OCI-LY1 (cell line): ENCODE results near the gene EIF2B4.
"Not testable (repeated sequence)": the region's sequence is repeated elsewhere in the genome, so short reads cannot be mapped to it uniquely, and the experiment has no call there.

ENCODE experiments used
- H2AFZ ChIP-seq: fragments of 200-600 bp; sonication (generic), shearing (Covaris generic); 2 replicates; pipeline ENCODE4 v1.6.0; 2014; ENCODE audit warnings: antibody characterized with exemption, mild to moderate bottlenecking, low read length
- H3F3A ChIP-seq: fragments of 200-600 bp; sonication (generic), shearing (Covaris generic); 2 replicates; pipeline ENCODE4 v1.6.0; 2014; ENCODE audit warnings: mild to moderate bottlenecking, antibody characterized with exemption, low read length, moderate library complexity; ENCODE audit not compliant: insufficient read depth
- H3K27ac ChIP-seq: fragments of 200-600 bp; sonication (generic); 2 replicates; pipeline ENCODE4 v1.5.1; 2014; ENCODE audit warnings: low read length, mixed run types, mild to moderate bottlenecking, low read depth; ENCODE audit not compliant: poor library complexity, severe bottlenecking
- H3K27me3 ChIP-seq: fragments of 200-600 bp; sonication (generic); 2 replicates; pipeline ENCODE4 v1.6.0; 2014; ENCODE audit warnings: antibody characterized with exemption, mild to moderate bottlenecking, low read length, moderate library complexity; ENCODE audit not compliant: insufficient read depth
- H3K36me3 ChIP-seq: fragments of 200-600 bp; sonication (generic); 2 replicates; pipeline ENCODE4 v1.6.1; 2014; ENCODE audit warnings: mild to moderate bottlenecking, antibody characterized with exemption, low read length, moderate library complexity, mixed read lengths; ENCODE audit not compliant: insufficient read depth
- H3K4me1 ChIP-seq: fragments of 200-600 bp; sonication (generic); 2 replicates; pipeline ENCODE4 v1.5.1; 2014; ENCODE audit warnings: mild to moderate bottlenecking, low read length, moderate library complexity; ENCODE audit not compliant: insufficient read depth, severe bottlenecking
- H3K4me2 ChIP-seq: fragments of 200-600 bp; sonication (generic), shearing (Covaris generic); 2 replicates; pipeline ENCODE4 v1.6.1; 2014; ENCODE audit warnings: low read length
- H3K4me3 ChIP-seq: fragments of 200-600 bp; sonication (generic); 2 replicates; pipeline ENCODE4 v1.5.1; 2014; ENCODE audit warnings: low read length, low read depth, mild to moderate bottlenecking, mixed read lengths; ENCODE audit not compliant: poor library complexity, severe bottlenecking
- H3K79me2 ChIP-seq: fragments of 200-600 bp; shearing (Covaris generic); 2 replicates; pipeline ENCODE4 v1.6.1; 2016; ENCODE audit warnings: mixed run types, low read length, mixed read lengths; ENCODE audit not compliant: insufficient read depth
- H3K9ac ChIP-seq: fragments of 200-600 bp; sonication (generic), shearing (Covaris generic); 2 replicates; pipeline ENCODE4 v1.6.1; 2014; ENCODE audit warnings: mild to moderate bottlenecking, low read length, mixed read lengths
- H3K9me2 ChIP-seq: fragments of 200-600 bp; sonication (generic), shearing (Covaris generic); 2 replicates; pipeline ENCODE4 v1.6.1; 2014; ENCODE audit warnings: low read depth, mild to moderate bottlenecking, low read length, mixed read lengths
- H3K9me3 ChIP-seq: fragments of 200-600 bp; shearing (Covaris generic); 2 replicates; pipeline ENCODE4 v1.6.1; 2014; ENCODE audit warnings: low read length, mixed read lengths
- H4K20me1 ChIP-seq: fragments of 200-600 bp; sonication (generic), shearing (Covaris generic); 2 replicates; pipeline ENCODE4 v1.6.0; 2016; ENCODE audit warnings: mild to moderate bottlenecking, low read length; ENCODE audit not compliant: insufficient read depth
- EZH2 ChIP-seq: fragments of 200-600 bp; sonication (generic), shearing (Covaris generic); IDR thresholded peaks from 2 replicates; pipeline ENCODE4 v1.8.0; 2017; ENCODE audit warnings: borderline replicate concordance, mixed run types, mild to moderate bottlenecking, antibody characterized with exemption, low read length, moderate library complexity, mixed read lengths
- TF ChIP-seq, protein P1 (sequence below): fragments of 200-600 bp; sonication (generic), shearing (Covaris generic); IDR thresholded peaks from 2 replicates; pipeline ENCODE4 v1.5.1; 2017; ENCODE audit warnings: mild to moderate bottlenecking, antibody characterized with exemption, low read length, moderate library complexity, mixed read lengths

EIF2B4 gene

DNA sequence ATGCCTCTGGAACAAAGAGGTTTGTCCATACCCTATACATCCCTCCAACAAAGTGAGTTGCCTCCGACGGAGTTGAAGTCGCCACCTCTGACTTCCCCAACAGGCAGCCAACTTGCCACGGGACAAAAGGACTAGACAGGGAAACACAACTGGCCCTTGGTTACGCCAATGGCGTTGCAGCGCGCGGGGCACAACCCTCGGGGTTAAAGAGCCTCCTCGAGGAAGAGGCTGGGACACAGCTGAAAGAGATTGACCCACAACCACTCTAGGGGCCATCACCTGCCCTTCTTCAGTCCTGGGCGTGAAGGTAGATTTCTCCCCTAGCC, 14.1 kb downstream of the EIF2B4 start:
- Histone ChIP-seq H3K4me3 (peak overlapping the region; percentile 81), H3K9me3 (no peaks in the 10 kb centered on the region), H3K4me1 (peaks cover 46% of the 10 kb centered on the region), H3K4me2 (peak overlapping the region; percentile 76), H3K9ac (peak overlapping the region; percentile 89), H2AFZ (no peak overlapping the region), H3K9me2 (no peaks in the 10 kb centered on the region), H3K36me3 (peaks cover 7% of the 10 kb centered on the region; the same call in 1 of the 2 replicates), H3K27me3 (no peaks in the 10 kb centered on the region), H3K27ac (peak overlapping the region; percentile 75), H3F3A (no peaks in the 10 kb centered on the region), H3K79me2 (peaks cover 62% of the 10 kb centered on the region), H4K20me1 (no peaks in the 10 kb centered on the region)
- TF ChIP-seq, protein P1, sequence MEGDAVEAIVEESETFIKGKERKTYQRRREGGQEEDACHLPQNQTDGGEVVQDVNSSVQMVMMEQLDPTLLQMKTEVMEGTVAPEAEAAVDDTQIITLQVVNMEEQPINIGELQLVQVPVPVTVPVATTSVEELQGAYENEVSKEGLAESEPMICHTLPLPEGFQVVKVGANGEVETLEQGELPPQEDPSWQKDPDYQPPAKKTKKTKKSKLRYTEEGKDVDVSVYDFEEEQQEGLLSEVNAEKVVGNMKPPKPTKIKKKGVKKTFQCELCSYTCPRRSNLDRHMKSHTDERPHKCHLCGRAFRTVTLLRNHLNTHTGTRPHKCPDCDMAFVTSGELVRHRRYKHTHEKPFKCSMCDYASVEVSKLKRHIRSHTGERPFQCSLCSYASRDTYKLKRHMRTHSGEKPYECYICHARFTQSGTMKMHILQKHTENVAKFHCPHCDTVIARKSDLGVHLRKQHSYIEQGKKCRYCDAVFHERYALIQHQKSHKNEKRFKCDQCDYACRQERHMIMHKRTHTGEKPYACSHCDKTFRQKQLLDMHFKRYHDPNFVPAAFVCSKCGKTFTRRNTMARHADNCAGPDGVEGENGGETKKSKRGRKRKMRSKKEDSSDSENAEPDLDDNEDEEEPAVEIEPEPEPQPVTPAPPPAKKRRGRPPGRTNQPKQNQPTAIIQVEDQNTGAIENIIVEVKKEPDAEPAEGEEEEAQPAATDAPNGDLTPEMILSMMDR: no peak
- no peak for TF ChIP-seq EZH2

DNA sequence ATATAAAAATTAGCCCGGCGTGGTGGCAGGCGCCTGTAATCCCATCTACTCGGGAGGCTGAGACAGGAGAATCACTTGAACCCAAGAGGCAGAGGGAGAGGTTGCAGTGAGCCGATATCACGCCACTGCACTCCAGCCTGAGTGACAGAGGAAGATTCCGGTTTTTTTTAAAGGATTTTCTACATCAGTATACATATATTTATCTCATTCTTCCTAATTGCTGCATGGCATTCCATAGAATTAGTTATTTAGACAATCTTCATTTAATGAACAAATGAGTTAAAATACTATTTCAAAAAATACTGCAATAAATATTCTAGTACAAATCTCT, 15.6 kb downstream of the EIF2B4 start:
- no peaks in the 10 kb centered on the region for H3K9me2 ChIP-seq
- no peak overlapping the region for H3K9ac ChIP-seq
- TF ChIP-seq, protein P1: no peak
- no peak for TF ChIP-seq EZH2
- no peaks in the 10 kb centered on the region for H3K9me3 ChIP-seq
- H3K4me3 ChIP-seq: no peak overlapping the region
- H3K4me2 ChIP-seq: 0 out of 2 replicates have a peak overlapping the region, but pooled peaks have one; percentile 76
- H2AFZ ChIP-seq: no peak overlapping the region
- no peak overlapping the region for H3K27ac ChIP-seq
- H3K4me1 ChIP-seq: peaks cover 50% of the 10 kb centered on the region
- H3K27me3 ChIP-seq: no peaks in the 10 kb centered on the region
- peaks cover 72% of the 10 kb centered on the region for H3K79me2 ChIP-seq
- H3K36me3 ChIP-seq: peaks cover 10% of the 10 kb centered on the region; the same call in 1 of the 2 replicates
- no peaks in the 10 kb centered on the region for H4K20me1 ChIP-seq
- H3F3A ChIP-seq: no peaks in the 10 kb centered on the region

DNA sequence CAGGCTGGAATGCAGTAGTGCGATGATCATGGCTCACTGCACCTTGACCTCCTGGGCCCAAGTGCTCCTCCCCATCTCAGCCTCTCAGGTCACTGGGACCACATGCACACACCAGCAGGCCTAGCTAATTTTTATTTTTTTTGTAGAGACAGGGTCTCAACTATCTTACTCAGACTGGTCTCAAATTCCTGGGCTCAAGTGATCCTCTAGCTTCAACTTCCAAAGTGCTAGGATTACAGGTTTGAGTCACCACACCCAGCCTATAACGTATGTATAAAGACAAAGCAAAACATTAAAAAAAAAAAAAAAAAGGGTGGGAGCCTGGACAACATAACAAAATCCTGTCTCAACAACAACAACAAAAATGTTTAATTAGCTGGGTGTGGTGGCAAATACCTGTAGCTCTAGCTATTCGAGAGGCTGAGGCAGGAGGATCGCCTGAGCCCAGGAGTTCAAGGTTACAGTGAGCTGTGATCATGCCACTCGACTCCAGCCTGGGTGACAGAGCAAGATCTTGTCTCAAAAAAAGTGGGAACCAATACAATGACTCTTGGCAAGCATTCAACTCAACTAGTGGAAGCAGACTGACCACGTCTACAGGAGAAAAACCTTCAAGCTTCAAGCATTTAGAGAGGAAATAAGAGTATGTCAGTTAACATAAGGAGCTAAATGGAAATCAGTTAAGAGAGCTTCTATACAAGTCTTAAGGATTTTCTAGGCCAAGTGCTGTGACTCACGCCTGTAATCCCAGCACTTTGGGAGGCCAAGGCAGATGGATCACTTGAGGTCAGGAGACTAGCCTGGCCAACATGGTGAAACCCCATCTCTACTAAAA, 16.2 kb downstream of the EIF2B4 start:
- no peaks in the 10 kb centered on the region for H3F3A ChIP-seq
- peaks cover 50% of the 10 kb centered on the region for H3K4me1 ChIP-seq
- no peak overlapping the region for H3K27ac ChIP-seq
- peaks cover 76% of the 10 kb centered on the region for H3K79me2 ChIP-seq
- H3K27me3 ChIP-seq: no peaks in the 10 kb centered on the region
- no peaks in the 10 kb centered on the region for H3K9me2 ChIP-seq
- H3K4me2 ChIP-seq: peak overlapping the region; percentile 31; the same call in 1 of the 2 replicates
- peaks cover 10% of the 10 kb centered on the region; the same call in 1 of the 2 replicates for H3K36me3 ChIP-seq
- no peak overlapping the region for H3K9ac ChIP-seq
- no peak overlapping the region for H3K4me3 ChIP-seq
- no peaks in the 10 kb centered on the region for H4K20me1 ChIP-seq
- H3K9me3 ChIP-seq: no peaks in the 10 kb centered on the region
- TF ChIP-seq, protein P1: no peak
- no peak for TF ChIP-seq EZH2
- no peak overlapping the region for H2AFZ ChIP-seq

DNA sequence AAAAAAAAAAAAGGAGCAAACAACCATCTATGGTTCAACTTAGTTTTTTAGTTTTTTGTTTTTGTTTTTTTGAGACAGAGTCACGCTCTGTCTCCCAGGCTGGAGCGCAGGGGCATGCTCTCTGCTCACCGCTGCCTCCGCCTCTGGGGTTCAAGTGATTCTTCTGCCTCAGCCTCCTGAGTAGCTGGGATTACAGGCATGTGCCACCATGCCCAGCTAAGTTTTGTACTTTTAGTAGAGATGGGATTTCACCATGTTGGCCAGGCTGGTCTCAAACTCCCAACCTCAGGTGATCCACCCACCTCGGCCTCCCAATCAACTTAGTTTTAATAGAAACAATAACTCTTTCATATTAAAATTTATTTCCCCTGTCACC, 16.8 kb downstream of the EIF2B4 start:
- H3K36me3 ChIP-seq, H3K4me3 ChIP-seq, H3K9me3 ChIP-seq, H3K4me2 ChIP-seq, H4K20me1 ChIP-seq, H3K27ac ChIP-seq, H3F3A ChIP-seq, H3K27me3 ChIP-seq, H3K9me2 ChIP-seq, H3K9ac ChIP-seq, H2AFZ ChIP-seq: not testable (repeated sequence)
- Histone ChIP-seq H3K4me1 (peaks cover 50% of the 10 kb centered on the region), H3K79me2 (peaks cover 80% of the 10 kb centered on the region)
